ENCODE data around the gene LMAN2L. TPM values are rescaled to one million over a fixed set of nuclear protein-coding genes. Genes with fewer than 3 reads are reported as not detected.

Gene LMAN2L
- total RNA-seq, 3 donors from 2014 or later = 21.9 to 39.8 (median 24.3) TPM

- H3K9me3 ChIP-seq = no peaks in the 10 kb centered on the region
- no peak overlapping the region for H3K4me3 ChIP-seq
- TF ChIP-seq POLR2A (IDR thresholded peaks at IDR 0.05) (no peak), POLR2AphosphoS5 (IDR thresholded peaks at IDR 0.05) (no peak), CTCF (IDR thresholded peaks at IDR 0.05) (no peak)
- intact Hi-C loops (cut with DNase I; ENCODE audit: low total_unique reads) = no loop called here
- no peak overlapping the region for H3K27ac ChIP-seq
- DNase-seq (ENCODE audit: low spot score in 2 of 2) = no peak
- no peaks in the 10 kb centered on the region for H3K27me3 ChIP-seq
- no peaks in the 10 kb centered on the region for H3K36me3 ChIP-seq
- H3K4me1 ChIP-seq = peaks cover 0 to 19% of the 10 kb centered on the region in 2 donors
Observed at GRCh38 chr2:96775160-96775559, 35.3 kb upstream of the LMAN2L start.

GRCh38 chr2:96773922-96774321 lies 34.1 kb upstream of the LMAN2L start:
- peaks cover 0 to 19% of the 10 kb centered on the region in 2 donors for H3K4me1 ChIP-seq
- H3K4me3 ChIP-seq = peak overlapping the region; percentile 2 to 59 (median 43)
- TF ChIP-seq POLR2AphosphoS5 (IDR thresholded peaks at IDR 0.05) (peak in 1 of 3 donors; percentile 22), CTCF (IDR thresholded peaks at IDR 0.05) (no peak)
- intact Hi-C loops (cut with DNase I; ENCODE audit: low total_unique reads) = loop anchor here (5.0 kb wide), 1 partner anchor 188 kb away; no protein-coding TSS in a partner anchor
- H3K36me3 ChIP-seq = no peaks in the 10 kb centered on the region
- H3K27me3 ChIP-seq = no peaks in the 10 kb centered on the region
- peak overlapping the region; percentile 32 to 52 for H3K27ac ChIP-seq
- no peaks in the 10 kb centered on the region for H3K9me3 ChIP-seq
- DNase-seq (ENCODE audit: low spot score in 2 of 2) = no peak

- Histone ChIP-seq H3K4me3 (peak overlapping the region in 1 of 3 donors; percentile 11), H3K27ac (peak overlapping the region; percentile 48 to 52), H3K9me3 (no peaks in the 10 kb centered on the region), H3K27me3 (no peaks in the 10 kb centered on the region), H3K36me3 (no peaks in the 10 kb centered on the region), H3K4me1 (peaks cover 0 to 19% of the 10 kb centered on the region in 2 donors)
- TF ChIP-seq CTCF (IDR thresholded peaks at IDR 0.05) = no peak
- no peak for TF ChIP-seq POLR2A (IDR thresholded peaks at IDR 0.05)
- TF ChIP-seq POLR2AphosphoS5 (IDR thresholded peaks at IDR 0.05) = no peak
- intact Hi-C loops (cut with DNase I; ENCODE audit: low total_unique reads) = loop anchor here (5.0 kb wide), 1 partner anchor 189 kb away; no protein-coding TSS in a partner anchor
- DNase-seq (ENCODE audit: low spot score in 2 of 2) = peak; percentile 32 to 59
Observed at GRCh38 chr2:96772903-96773671, 33.2 kb upstream of the LMAN2L start.

- TF ChIP-seq POLR2A (IDR thresholded peaks at IDR 0.05) (no peak), POLR2AphosphoS5 (IDR thresholded peaks at IDR 0.05) (no peak), CTCF (IDR thresholded peaks at IDR 0.05) (peak in 2 of 3 donors; percentile 36 to 38)
- H3K4me1 ChIP-seq = peaks cover 0 to 19% of the 10 kb centered on the region in 2 donors
- intact Hi-C loops (cut with DNase I; ENCODE audit: low total_unique reads) = loop anchor here (5.0 kb wide), 1 partner anchor 190 kb away; no protein-coding TSS in a partner anchor
- peak; percentile 44 to 81 for DNase-seq (ENCODE audit: low spot score in 2 of 2)
- H3K27ac ChIP-seq = peak overlapping the region in 1 of 2 donors; percentile 38
- no peaks in the 10 kb centered on the region for H3K36me3 ChIP-seq
- H3K27me3 ChIP-seq = no peaks in the 10 kb centered on the region
- H3K4me3 ChIP-seq = no peak overlapping the region
- no peaks in the 10 kb centered on the region for H3K9me3 ChIP-seq
Observed at GRCh38 chr2:96771796-96772618, 32.1 kb upstream of the LMAN2L start.
